Stimulated activated CD8-positive, alpha-beta memory T cell treated with anti-CD3 and anti-CD28 coated beads, Interleukin-4, amount 100 ng/mL, for 48 hours (primary cell): Measurements from ENCODE around the gene ZNF519.
A peak's percentile ranks its signal among the peaks of the same experiment; 100 is the strongest.
"Not testable (repeated sequence)": the region's sequence is repeated elsewhere in the genome, so short reads cannot be mapped to it uniquely, and the experiment has no call there.

Experiments used
- DNase-seq: peaks from one replicate; pipeline ENCODE4 v3.0.0-alpha.2; 2020

ZNF519 gene

GRCh38 chr18:14132271-14132700 is at the start of gene ZNF519:
Gene ZNF519 (minus strand): TSS chr18:14132435. CDS start chr18:14132277, 158 bp downstream.
- peak; percentile 88 for DNase-seq

- DNase-seq: no peak
Measured at GRCh38 chr18:14179306-14179705, 47.1 kb upstream of the ZNF519 start.

GRCh38 chr18:14178321-14179196 is 46.3 kb upstream of the ZNF519 start:
- DNase-seq: peak; percentile 88

- not testable (repeated sequence) for DNase-seq
Measured at GRCh38 chr18:14177540-14178320, 45.5 kb upstream of the ZNF519 start.

- DNase-seq: not testable (repeated sequence)
Measured at GRCh38 chr18:14175404-14175803, 43.2 kb upstream of the ZNF519 start.

GRCh38 chr18:14174706-14175085 is 42.5 kb upstream of the ZNF519 start:
- DNase-seq: no peak

- DNase-seq: not testable (repeated sequence)
Measured at GRCh38 chr18:14174002-14174705, 41.9 kb upstream of the ZNF519 start.

GRCh38 chr18:14173116-14173951 is 41.1 kb upstream of the ZNF519 start:
- not testable (repeated sequence) for DNase-seq

- not testable (repeated sequence) for DNase-seq
Measured at GRCh38 chr18:14172142-14173115, 40.2 kb upstream of the ZNF519 start.

- not testable (repeated sequence) for DNase-seq
Measured at GRCh38 chr18:14171301-14172141, 39.3 kb upstream of the ZNF519 start.

GRCh38 chr18:14170367-14171036 is 38.3 kb upstream of the ZNF519 start:
- DNase-seq: not testable (repeated sequence)

- not testable (repeated sequence) for DNase-seq
Measured at GRCh38 chr18:14162915-14163314, 30.7 kb upstream of the ZNF519 start.

GRCh38 chr18:14151564-14152113 is 19.4 kb upstream of the ZNF519 start:
- DNase-seq: not testable (repeated sequence)

GRCh38 chr18:14150766-14151165 is 18.5 kb upstream of the ZNF519 start:
- not testable (repeated sequence) for DNase-seq

- DNase-seq: not testable (repeated sequence)
Measured at GRCh38 chr18:14149916-14150420, 17.7 kb upstream of the ZNF519 start.

GRCh38 chr18:14149121-14149850 is 17.1 kb upstream of the ZNF519 start:
- not testable (repeated sequence) for DNase-seq

- not testable (repeated sequence) for DNase-seq
Measured at GRCh38 chr18:14147935-14148865, 16.0 kb upstream of the ZNF519 start.
